Activated CD8-positive, alpha-beta T cell treated with anti-CD3 and anti-CD28 coated beads for 36 hours (primary cell): ENCODE data around the gene INTS3. TPM values are rescaled to one million over a fixed set of nuclear protein-coding genes. Genes with fewer than 3 reads are reported as not detected.
A peak's percentile ranks its signal among the peaks of the same experiment; 100 is the strongest.
"Not testable (repeated sequence)": the region's sequence is repeated elsewhere in the genome, so short reads cannot be mapped to it uniquely, and the experiment has no call there.

Experiments
- ATAC-seq: fragments of 200-7000 bp; cut with Tn5 transposase; one replicate; pipeline ENCODE4 v1.10.0; 2021; ENCODE audit warnings: mild to moderate bottlenecking, moderate library complexity
- CTCF ChIA-PET: fragments of 350-600 bp; sonication (Branson Sonifier 250); formaldehyde crosslinking; loops from one replicate; lab custom pipeline; 2021; ENCODE audit warnings: antibody characterized with exemption; lab: Charles Lee
- POLR2A ChIA-PET: fragments of 350-600 bp; sonication (Branson Sonifier 250); formaldehyde crosslinking; loops from one replicate; lab custom pipeline; 2021; ENCODE audit warnings: antibody characterized with exemption; lab: Charles Lee
- DNase-seq: peaks from one replicate; pipeline ENCODE4 v3.0.0-alpha.2; 2020
- H3K27ac Mint-ChIP-seq: one replicate; pipeline ENCODE4 v1.8.0; 2021; ENCODE audit warnings: mild to moderate bottlenecking, mixed read lengths
- H3K27me3 Mint-ChIP-seq: one replicate; pipeline ENCODE4 v1.8.0; 2021; ENCODE audit warnings: mixed read lengths
- H3K36me3 Mint-ChIP-seq: one replicate; pipeline ENCODE4 v1.8.0; 2021; ENCODE audit warnings: low read depth, mixed read lengths
- H3K4me1 Mint-ChIP-seq: one replicate; pipeline ENCODE4 v1.8.0; 2021; ENCODE audit warnings: low read depth, mixed read lengths
- H3K4me3 Mint-ChIP-seq: one replicate; pipeline ENCODE4 v1.8.0; 2021; ENCODE audit warnings: mild to moderate bottlenecking, moderate library complexity, mixed read lengths
- H3K9me3 Mint-ChIP-seq: one replicate; pipeline ENCODE4 v1.8.0; 2021; ENCODE audit warnings: mixed read lengths
- intact Hi-C: fragments of 100-400 bp; cut with micrococcal nuclease; formaldehyde crosslinking; loops from one replicate; pipeline ENCODE4 v1.10.0; 2022
- total RNA-seq, 2 experiments: library from RNA; stranded (reverse); gene quantifications; one replicate each; pipeline ENCODE4 v1.2.3, GENCODE V29; 2021
- TF ChIP-seq, protein P1 (sequence below): fragments of 200-600 bp; IDR thresholded peaks from one replicate; pipeline ENCODE4 v1.8.0; 2022; ENCODE audit warnings: antibody characterized with exemption, mild to moderate bottlenecking

The INTS3 gene
- total RNA-seq, 2 experiments from 2014 or later, result 45.0 to 45.5 TPM

DNA sequence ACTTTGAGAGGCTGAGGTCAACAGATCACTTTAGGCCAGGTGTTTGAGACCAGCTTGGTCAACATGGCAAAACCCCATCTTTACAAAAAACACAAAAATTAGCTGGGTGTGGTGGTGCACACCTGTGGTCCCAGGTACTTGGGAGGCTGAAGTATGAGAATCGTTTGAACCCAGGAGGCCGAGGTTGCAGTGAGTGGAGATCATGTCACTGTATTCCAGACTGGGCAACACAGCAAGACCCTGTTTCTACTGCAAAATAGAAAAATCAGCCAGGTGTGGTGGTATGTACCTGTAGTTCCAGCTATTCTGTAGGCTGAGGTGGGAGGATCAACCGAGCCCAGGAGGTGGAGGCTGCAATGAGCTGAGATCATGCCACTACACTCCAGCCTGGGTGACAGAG is 4.2 kb upstream of the INTS3 start:
- ATAC-seq, result no peak
- no peak overlapping the region for H3K4me3 Mint-ChIP-seq
- H3K36me3 Mint-ChIP-seq, result no peaks in the 10 kb centered on the region
- peaks cover 10% of the 10 kb centered on the region for H3K4me1 Mint-ChIP-seq
- no peak overlapping the region for H3K27ac Mint-ChIP-seq
- intact Hi-C loops, result no loop called here
- no peak for DNase-seq
- no peaks in the 10 kb centered on the region for H3K27me3 Mint-ChIP-seq
- POLR2A ChIA-PET, result interaction anchor here (0.6 to 1.2 kb wide), 2 partner anchors 44 to 761 kb away, joined by 3 to 4 read pairs; no protein-coding TSS in a partner anchor
- no peaks in the 10 kb centered on the region for H3K9me3 Mint-ChIP-seq
- CTCF ChIA-PET, result interaction anchor here (0.9 kb wide), 1 partner anchor 180 kb away, joined by 3 read pairs; no protein-coding TSS in a partner anchor
- TF ChIP-seq, protein P1, sequence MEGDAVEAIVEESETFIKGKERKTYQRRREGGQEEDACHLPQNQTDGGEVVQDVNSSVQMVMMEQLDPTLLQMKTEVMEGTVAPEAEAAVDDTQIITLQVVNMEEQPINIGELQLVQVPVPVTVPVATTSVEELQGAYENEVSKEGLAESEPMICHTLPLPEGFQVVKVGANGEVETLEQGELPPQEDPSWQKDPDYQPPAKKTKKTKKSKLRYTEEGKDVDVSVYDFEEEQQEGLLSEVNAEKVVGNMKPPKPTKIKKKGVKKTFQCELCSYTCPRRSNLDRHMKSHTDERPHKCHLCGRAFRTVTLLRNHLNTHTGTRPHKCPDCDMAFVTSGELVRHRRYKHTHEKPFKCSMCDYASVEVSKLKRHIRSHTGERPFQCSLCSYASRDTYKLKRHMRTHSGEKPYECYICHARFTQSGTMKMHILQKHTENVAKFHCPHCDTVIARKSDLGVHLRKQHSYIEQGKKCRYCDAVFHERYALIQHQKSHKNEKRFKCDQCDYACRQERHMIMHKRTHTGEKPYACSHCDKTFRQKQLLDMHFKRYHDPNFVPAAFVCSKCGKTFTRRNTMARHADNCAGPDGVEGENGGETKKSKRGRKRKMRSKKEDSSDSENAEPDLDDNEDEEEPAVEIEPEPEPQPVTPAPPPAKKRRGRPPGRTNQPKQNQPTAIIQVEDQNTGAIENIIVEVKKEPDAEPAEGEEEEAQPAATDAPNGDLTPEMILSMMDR, result no peak

DNA sequence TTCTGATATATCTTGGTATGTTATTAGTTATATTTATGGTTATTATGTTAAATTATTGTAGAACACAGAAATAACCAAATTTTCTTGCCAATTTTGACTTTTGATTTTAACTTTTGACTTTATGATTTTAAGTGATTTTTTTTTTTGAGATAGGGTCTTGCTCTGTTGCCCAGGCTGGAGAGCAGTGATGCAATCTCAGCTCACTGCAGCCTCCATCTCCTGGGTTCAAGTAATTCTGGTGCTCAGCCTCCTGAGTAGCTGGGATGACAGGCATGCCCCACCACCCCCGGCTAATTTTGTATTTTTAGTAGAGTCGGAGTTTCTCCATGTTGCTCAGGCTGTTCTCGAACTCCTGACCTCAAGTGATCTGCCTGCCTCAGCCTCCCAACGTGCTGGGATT is 3.2 kb upstream of the INTS3 start:
- H3K9me3 Mint-ChIP-seq, H3K27ac Mint-ChIP-seq, H3K4me3 Mint-ChIP-seq, DNase-seq, H3K27me3 Mint-ChIP-seq, ATAC-seq, H3K36me3 Mint-ChIP-seq, intact Hi-C loops: not testable (repeated sequence)
- ChIA-PET CTCF (interaction anchor here (1.7 kb wide), 1 partner anchor 46 kb away, joined by 5 read pairs; the partner anchor contains the start of gene NPR1), POLR2A (interaction anchor here (0.6 kb wide), 1 partner anchor 49 kb away, joined by 3 read pairs; no protein-coding TSS in a partner anchor)
- peaks cover 19% of the 10 kb centered on the region for H3K4me1 Mint-ChIP-seq

DNA sequence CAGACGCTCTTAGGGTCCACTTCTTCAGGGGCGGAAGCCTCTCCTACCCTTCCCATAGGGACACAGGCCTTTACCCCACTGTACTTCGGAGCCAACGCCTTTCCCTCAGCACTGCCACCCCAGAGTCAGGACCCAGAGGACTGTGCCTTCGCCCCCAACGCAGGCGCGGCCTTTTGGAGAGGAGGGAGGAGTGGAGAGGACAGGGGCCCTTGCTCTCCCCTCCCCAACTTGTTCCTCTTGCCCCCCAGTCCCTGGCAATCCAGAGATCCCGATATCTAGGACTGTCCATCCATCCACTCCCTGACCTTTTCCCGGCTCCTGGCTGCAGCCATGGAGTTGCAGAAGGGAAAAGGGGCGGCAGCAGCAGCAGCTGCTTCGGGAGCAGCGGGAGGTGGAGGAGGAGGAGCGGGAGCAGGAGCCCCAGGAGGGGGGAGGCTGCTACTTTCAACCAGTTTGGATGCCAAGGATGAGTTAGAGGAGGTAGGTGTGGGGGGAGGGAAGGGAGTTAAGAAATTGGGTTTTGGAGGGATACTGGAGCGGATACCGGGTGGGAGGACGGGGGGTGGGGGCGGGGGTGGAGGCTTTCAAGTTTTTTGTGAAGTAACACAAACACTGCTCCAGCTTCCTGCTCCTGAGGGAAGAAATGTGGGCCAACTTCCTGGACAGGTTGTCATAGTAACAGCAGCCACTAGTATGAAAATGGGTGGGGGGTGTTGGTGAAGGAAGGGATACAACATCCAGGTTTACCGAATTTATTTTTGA is 636 bp downstream of the INTS3 start:
- CTCF ChIA-PET, result interaction anchor here (0.9 to 4.9 kb wide), 6 partner anchors 20 to 257 kb away, joined by 3 to 27 read pairs (median 4); partner anchors contain the start of gene RAB13
- TF ChIP-seq, protein P1, result no peak
- Mint-ChIP-seq H3K4me3 (peak overlapping the region; percentile 90), H3K27me3 (no peaks in the 10 kb centered on the region), H3K36me3 (peaks cover 13% of the 10 kb centered on the region), H3K9me3 (no peaks in the 10 kb centered on the region), H3K4me1 (peaks cover 36% of the 10 kb centered on the region), H3K27ac (peak overlapping the region; percentile 93)
- POLR2A ChIA-PET, result interaction anchor here (1.2 to 2.2 kb wide), 2 partner anchors 22 to 262 kb away, joined by 3 to 12 read pairs; partner anchors contain the start of gene RPS27
- intact Hi-C loops, result no loop called here
- ATAC-seq (no peak), DNase-seq (peak; percentile 41)

DNA sequence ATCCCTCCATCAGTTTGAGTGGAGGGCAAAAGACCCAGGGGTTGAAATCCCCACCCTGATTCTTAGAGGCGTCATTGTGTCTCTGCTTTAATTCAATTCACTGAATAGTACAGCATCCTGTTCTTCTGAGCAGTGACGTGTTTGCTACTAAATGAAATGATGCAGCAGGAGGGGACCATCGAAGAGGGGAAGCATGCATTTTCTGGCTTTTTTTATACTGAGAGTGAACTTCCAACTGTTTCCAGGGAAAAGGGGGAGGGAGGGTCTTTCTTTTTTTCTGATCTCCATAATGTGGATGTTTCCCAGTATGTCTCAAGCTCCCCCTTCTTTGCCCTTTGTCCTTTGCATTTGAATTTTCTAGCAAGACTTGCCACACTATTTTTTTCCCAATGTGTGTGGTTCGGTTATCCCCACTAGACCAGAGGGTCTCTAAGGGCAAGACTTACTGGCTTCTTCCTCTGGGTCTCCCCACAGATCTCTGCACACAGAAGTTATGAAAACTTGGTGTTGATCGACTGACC is 2.7 kb downstream of the INTS3 start:
- H3K4me1 Mint-ChIP-seq, result peaks cover 34% of the 10 kb centered on the region

DNA sequence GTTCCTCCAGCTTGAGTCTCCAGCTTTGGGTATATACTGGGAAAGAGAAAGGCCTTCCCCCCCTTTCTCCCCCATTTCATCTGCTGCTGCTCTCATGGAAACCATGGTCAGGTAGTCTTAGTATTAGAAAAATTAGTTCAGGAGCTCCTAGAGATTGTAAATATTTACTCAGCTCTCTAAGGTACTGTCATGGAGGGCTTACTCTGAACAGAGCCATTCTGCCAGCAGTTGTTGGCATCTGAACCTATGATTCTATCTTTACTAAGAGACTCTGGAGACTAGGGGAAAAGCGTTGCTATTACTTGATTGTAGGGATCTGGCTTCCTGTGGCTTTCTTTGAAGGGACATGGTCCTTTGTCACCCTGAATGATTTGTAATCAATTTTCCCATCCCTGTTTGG is 6.1 kb downstream of the INTS3 start:
- Mint-ChIP-seq H3K27ac (no peak overlapping the region), H3K36me3 (peaks cover 15% of the 10 kb centered on the region), H3K4me3 (no peak overlapping the region), H3K27me3 (no peaks in the 10 kb centered on the region), H3K4me1 (peaks cover 29% of the 10 kb centered on the region), H3K9me3 (no peaks in the 10 kb centered on the region)
- DNase-seq, result no peak
- TF ChIP-seq, protein P1, result no peak
- intact Hi-C loops, result no loop called here
- ChIA-PET CTCF (interaction anchor here (2.0 to 2.8 kb wide), 2 partner anchors 9 to 14 kb away, joined by 6 to 16 read pairs; no protein-coding TSS in a partner anchor), POLR2A (interaction anchor here (1.5 kb wide), 1 partner anchor 18 kb away, joined by 3 read pairs; no protein-coding TSS in a partner anchor)
- no peak for ATAC-seq

More for the DNA sequence above, 2.7 kb downstream of the INTS3 start:
- ChIA-PET POLR2A (interaction anchor here (0.8 kb wide), 1 partner anchor 74 kb away, joined by 3 read pairs; no protein-coding TSS in a partner anchor), CTCF (interaction anchor here (1.2 to 4.9 kb wide), 3 partner anchors 11 to 50 kb away, joined by 3 to 27 read pairs (median 4); no protein-coding TSS in a partner anchor)
- H3K36me3 Mint-ChIP-seq, result peaks cover 15% of the 10 kb centered on the region
- H3K9me3 Mint-ChIP-seq, result no peaks in the 10 kb centered on the region
- no peak for ATAC-seq
- no peaks in the 10 kb centered on the region for H3K27me3 Mint-ChIP-seq
- H3K27ac Mint-ChIP-seq, result peak overlapping the region; percentile 58
- TF ChIP-seq, protein P1, result no peak
- H3K4me3 Mint-ChIP-seq, result peak overlapping the region; percentile 90
- DNase-seq, result no peak
- intact Hi-C loops, result no loop called here
